H1 (cell line): ENCODE results near the gene DIPK1B. TPM values are rescaled to one million over a fixed set of nuclear protein-coding genes. Genes with fewer than 3 reads are reported as not detected.

Source experiments
- CTCF ChIA-PET: fragments of 300-600 bp; sonication (Branson Sonifier 250); formaldehyde crosslinking; loops from one replicate; lab custom pipeline; 2021; ENCODE audit not compliant: partially characterized antibody; lab: Charles Lee
- POLR2A ChIA-PET: fragments of 300-600 bp; sonication (Branson Sonifier 250); formaldehyde crosslinking; loops from one replicate; lab custom pipeline; 2021; ENCODE audit warnings: inconsistent platforms; ENCODE audit not compliant: partially characterized antibody; lab: Charles Lee
- DNase-seq, 2 experiments: peaks; one replicate each; pipeline versions ENCODE4 v3.0.0 to v3.0.0-alpha.2; 2010 to 2022; ENCODE audit warnings: low spot score in 2 of 2, low read depth in 1 of 2, mixed read lengths in 1 of 2
- FAIRE-seq: peaks from 2 replicates; lab custom pipeline; 2011; peaks lifted over from hg19 to GRCh38; lab: Jason Lieb, UNC
- H2AFZ ChIP-seq: 2 replicates; pipeline ENCODE4 v1.8.1; 2012; ENCODE audit warnings: low read length, inconsistent platforms
- H2AK5ac ChIP-seq: 2 replicates; pipeline ENCODE4 v1.6.1; 2013; ENCODE audit warnings: low read depth, low read length
- H2BK120ac ChIP-seq: replicated peaks from 2 replicates; pipeline ENCODE3; 2013; ENCODE audit warnings: low read depth, low read length, inconsistent platforms
- H2BK12ac ChIP-seq: 2 replicates; pipeline ENCODE4 v1.6.1; 2013; ENCODE audit warnings: low read depth, low read length
- H2BK15ac ChIP-seq: 2 replicates; pipeline ENCODE4 v1.6.1; 2013; ENCODE audit warnings: low read length
- H2BK20ac ChIP-seq: 2 replicates; pipeline ENCODE4 v1.6.1; 2013; ENCODE audit warnings: low read length
- H2BK5ac ChIP-seq: 2 replicates; pipeline ENCODE4 v1.6.1; 2013; ENCODE audit warnings: low read depth, low read length
- H3K14ac ChIP-seq: 2 replicates; pipeline ENCODE4 v1.6.1; 2013; ENCODE audit warnings: inconsistent platforms; ENCODE audit not compliant: insufficient read length
- H3K18ac ChIP-seq: 2 replicates; pipeline ENCODE4 v1.6.1; 2013; ENCODE audit warnings: low read length; ENCODE audit errors: extremely low read depth
- H3K23ac ChIP-seq: 2 replicates; pipeline ENCODE4 v1.6.1; 2013; ENCODE audit warnings: inconsistent platforms; ENCODE audit not compliant: insufficient read length
- H3K23me2 ChIP-seq: 2 replicates; pipeline ENCODE4 v1.6.1; 2013; ENCODE audit warnings: low read depth, low read length
- H3K27ac ChIP-seq: 2 replicates; pipeline ENCODE4 v1.6.1; 2011; ENCODE audit warnings: low read depth, low read length, inconsistent platforms
- H3K27me3 ChIP-seq, 4 experiments: replicated peaks in 1 of 4; 1 replicate in 1 of 4; 2 replicates in 3 of 4; pipeline versions ENCODE4 v1.6.1 to v1.8.1; 2011 to 2013; ENCODE audit warnings: low read length in 3 of 4, mild to moderate bottlenecking in 3 of 4, inconsistent platforms in 2 of 4, mixed read lengths in 2 of 4, moderate library complexity in 1 of 4; ENCODE audit not compliant: control insufficient read depth in 3 of 4, insufficient read depth in 3 of 4; ENCODE audit errors: extremely low read depth in 1 of 4
- H3K36me3 ChIP-seq, 4 experiments: 2 replicates each; pipeline versions ENCODE4 v1.6.1 to v1.8.1; 2011 to 2013; ENCODE audit warnings: mild to moderate bottlenecking in 4 of 4, low read length in 3 of 4, moderate library complexity in 2 of 4, control low read depth in 1 of 4, inconsistent platforms in 1 of 4; ENCODE audit not compliant: insufficient read depth in 4 of 4, control insufficient read depth in 2 of 4
- H3K4ac ChIP-seq: replicated peaks from 2 replicates; pipeline ENCODE3; 2013; ENCODE audit warnings: low read length, low read depth, mixed read lengths, inconsistent platforms; ENCODE audit not compliant: insufficient read length
- H3K4me1 ChIP-seq, 4 experiments: replicated peaks in 1 of 4; 1 replicate in 1 of 4; 2 replicates in 3 of 4; pipeline versions ENCODE4 v1.6.1 to v1.8.1; 2011 to 2013; ENCODE audit warnings: low read length in 3 of 4, inconsistent platforms in 2 of 4, mixed read lengths in 1 of 4; ENCODE audit not compliant: insufficient read depth in 4 of 4, control insufficient read depth in 3 of 4
- H3K4me2 ChIP-seq, 2 experiments: 2 replicates each; pipeline versions ENCODE4 v1.6.1 to v1.8.1; 2011 to 2013; ENCODE audit warnings: low read depth in 2 of 2, low read length in 2 of 2, control low read depth in 1 of 2, inconsistent platforms in 1 of 2, mild to moderate bottlenecking in 1 of 2; ENCODE audit not compliant: insufficient read depth in 1 of 2
- H3K4me3 ChIP-seq, 4 experiments: fragments of 200-600, 300-600 bp in 1 of 4; sonication (generic), shearing (Covaris generic), sonication (Bioruptor Twin) in 1 of 4; 2 replicates each; pipeline versions ENCODE4 v1.5.1 to v1.8.1; 2011 to 2016; ENCODE audit warnings: low read length in 4 of 4, low read depth in 3 of 4, control low read depth in 2 of 4, inconsistent platforms in 2 of 4, mild to moderate bottlenecking in 2 of 4, mixed read lengths in 1 of 4, moderate library complexity in 1 of 4; ENCODE audit not compliant: insufficient read depth in 2 of 4; ENCODE audit errors: extremely low read depth in 1 of 4
- H3K56ac ChIP-seq: replicated peaks from 2 replicates; pipeline ENCODE3; 2013; ENCODE audit warnings: low read depth, mild to moderate bottlenecking, mixed read lengths, low read length, inconsistent platforms; ENCODE audit not compliant: insufficient read length
- H3K79me1 ChIP-seq: 2 replicates; pipeline ENCODE4 v1.6.1; 2013; ENCODE audit warnings: low read depth, low read length, control low read depth
- H3K79me2 ChIP-seq, 2 experiments: 2 replicates each; pipeline versions ENCODE4 v1.6.1 to v1.8.1; 2012 to 2013; ENCODE audit warnings: low read length in 2 of 2, mild to moderate bottlenecking in 2 of 2, inconsistent platforms in 1 of 2; ENCODE audit not compliant: insufficient read depth in 2 of 2, control insufficient read depth in 1 of 2
- H3K9ac ChIP-seq, 4 experiments: replicated peaks in 1 of 4; 1 replicate in 1 of 4; 2 replicates in 3 of 4; pipeline versions ENCODE4 v1.6.1 to v1.8.1; 2011 to 2013; ENCODE audit warnings: low read depth in 3 of 4, low read length in 3 of 4, control low read depth in 2 of 4, mild to moderate bottlenecking in 2 of 4, moderate library complexity in 2 of 4, inconsistent platforms in 1 of 4; ENCODE audit errors: extremely low read depth in 1 of 4
- H3K9me3 ChIP-seq, 2 experiments: 2 replicates each; pipeline versions ENCODE4 v1.6.1 to v1.8.1; 2012 to 2013; ENCODE audit warnings: mild to moderate bottlenecking in 2 of 2, moderate library complexity in 2 of 2, control low read depth in 1 of 2, inconsistent platforms in 1 of 2, low read depth in 1 of 2, low read length in 1 of 2, mixed read lengths in 1 of 2; ENCODE audit not compliant: insufficient read depth in 2 of 2
- H4K20me1 ChIP-seq, 2 experiments: replicated peaks in 1 of 2; 2 replicates each; pipeline versions ENCODE3 to v1.8.1; 2011 to 2013; ENCODE audit warnings: inconsistent platforms in 2 of 2, low read length in 2 of 2, mild to moderate bottlenecking in 1 of 2; ENCODE audit not compliant: insufficient read depth in 2 of 2, control insufficient read depth in 1 of 2
- H4K5ac ChIP-seq: 2 replicates; pipeline ENCODE4 v1.6.1; 2013; ENCODE audit warnings: low read length, low read depth, mixed read lengths, inconsistent platforms; ENCODE audit not compliant: insufficient read length
- H4K8ac ChIP-seq: 2 replicates; pipeline ENCODE4 v1.8.0; 2013; ENCODE audit warnings: mild to moderate bottlenecking, moderate library complexity, low read length, inconsistent platforms; ENCODE audit not compliant: insufficient read depth; ENCODE audit errors: extremely low read depth
- H4K91ac ChIP-seq: replicated peaks from 2 replicates; pipeline ENCODE3; 2013; ENCODE audit warnings: low read length, mixed read lengths, inconsistent platforms; ENCODE audit not compliant: insufficient read length
- CBX8 ChIP-seq: fragments of 300-800, 300-1000 bp; sonication (generic); IDR thresholded peaks from 2 replicates; pipeline ENCODE4 v1.7.1; 2016; ENCODE audit warnings: low read depth, low read length, borderline replicate concordance
- CREB1 ChIP-seq: IDR thresholded peaks from 2 replicates; pipeline ENCODE4 v1.6.1; 2012; ENCODE audit warnings: inconsistent platforms
- CTBP2 ChIP-seq: IDR thresholded peaks from 2 replicates; pipeline ENCODE4 v1.7.0; 2011; ENCODE audit warnings: borderline replicate concordance, mild to moderate bottlenecking, moderate library complexity, mixed read lengths, low read length; ENCODE audit not compliant: insufficient read depth, insufficient read length
- EZH2 ChIP-seq: fragments of 200-600 bp; sonication (generic); IDR thresholded peaks from 2 replicates; pipeline ENCODE4 v1.7.1; 2012; ENCODE audit warnings: low read depth, mild to moderate bottlenecking, moderate library complexity, low read length, inconsistent platforms; ENCODE audit not compliant: severe bottlenecking
- GTF2F1 ChIP-seq: IDR thresholded peaks from 2 replicates; pipeline ENCODE4 v1.6.1; 2012; ENCODE audit warnings: low read depth, low read length, improper control_type of control experiment, borderline replicate concordance
- KDM4A ChIP-seq: IDR thresholded peaks from one replicate; pipeline ENCODE4 v1.7.1; 2012; ENCODE audit warnings: low read depth, mild to moderate bottlenecking, moderate library complexity, low read length, inconsistent platforms; ENCODE audit not compliant: severe bottlenecking
- SIRT6 ChIP-seq: IDR thresholded peaks from one replicate; pipeline ENCODE4 v1.7.1; 2012; ENCODE audit warnings: low read length, inconsistent platforms
- SP1 ChIP-seq: IDR thresholded peaks from 2 replicates; pipeline ENCODE4 v1.6.1; 2011; ENCODE audit warnings: low read depth, low read length
- SP4 ChIP-seq: IDR thresholded peaks from 2 replicates; pipeline ENCODE4 v1.6.1; 2012; ENCODE audit warnings: low read length, inconsistent platforms
- WGBS, 2 experiments: shearing (Covaris generic) in 1 of 2; methylation state at CpG; one replicate each; pipeline versions ENCODE4 v1.1.6 to v1.1.7; 2013 to 2015; ENCODE audit warnings: low lambda C conversion rate in 2 of 2, mixed read lengths in 2 of 2, inconsistent platforms in 1 of 2, low coverage in 1 of 2, missing lambda C conversion rate in 1 of 2; ENCODE audit not compliant: insufficient replicate concordance in 2 of 2, insufficient coverage in 1 of 2, insufficient read length in 1 of 2; ENCODE audit errors: extremely low coverage in 1 of 2, missing lambda C conversion rate in 1 of 2; 5-methylcytosine and 5-hydroxymethylcytosine counted together
- polyA plus RNA-seq, 7 experiments: library from polyadenylated mRNA; depleted of rRNA in 3 of 7; stranded (reverse) in 5 of 7; unstranded in 2 of 7; fragments of >200 nt in 5 of 7; fragments of 200-250 nt in 2 of 7; gene quantifications; 1 replicate in 5 of 7; 2 replicates in 1 of 7; 4 replicates in 1 of 7; pipeline versions ENCODE4 v1.2.1 to v1.2.3, GENCODE V29; 2011 to 2013; ENCODE audit warnings: missing spikeins in 2 of 7, mixed read lengths in 2 of 7
- total RNA-seq: library from RNA; stranded (reverse); fragmentation: NEBNext Ultra II Directional; extraction: Animal tissue kit (Norgen Biotek cat#: 25700); gene quantifications from 2 replicates; pipeline ENCODE4 v1.2.1, GENCODE V29; 2021

Gene DIPK1B
- total and polyA plus RNA-seq, 2 of the 8 experiments (the other 6 are each of a cell fraction or from before 2014, with no cell fraction given), result 32.3 to 64.8 TPM

GRCh38 chr9:136695955-136696354, 16.4 kb upstream of the DIPK1B start:
- Histone ChIP-seq H3K4ac (no peak overlapping the region), H3K4me3 (no peak overlapping the region), H2BK15ac (no peak overlapping the region), H4K8ac (0 out of 2 replicates have a peak overlapping the region, but pooled peaks have one; percentile 11), H3K36me3 (no peaks in the 10 kb centered on the region), H3K4me2 (no peak overlapping the region), H4K5ac (no peak overlapping the region), H2BK20ac (no peak overlapping the region), H3K18ac (no peak overlapping the region), H2BK12ac (peak overlapping the region; percentile 19; the same call in 1 of the 2 replicates), H2BK5ac (peak overlapping the region; percentile 16; the same call in 1 of the 2 replicates), H2AFZ (no peak overlapping the region), H2AK5ac (peak overlapping the region; percentile 48), H3K79me2 (no peaks in the 10 kb centered on the region), H3K14ac (no peak overlapping the region), H3K4me1 (peaks cover 0 to 16% (median 12%) of the 10 kb centered on the region in 4 experiments; a peak in 5 of 7 replicates), H4K91ac (no peak overlapping the region), H2BK120ac (no peak overlapping the region), H4K20me1 (no peaks in the 10 kb centered on the region), H3K23ac (no peak overlapping the region), H3K79me1 (no peaks in the 10 kb centered on the region), H3K9ac (no peak overlapping the region), H3K27me3 (no peaks in the 10 kb centered on the region), H3K9me3 (no peaks in the 10 kb centered on the region), H3K27ac (0 out of 2 replicates have a peak overlapping the region, but pooled peaks have one; percentile 15), H3K23me2 (no peaks in the 10 kb centered on the region), H3K56ac (no peak overlapping the region)
- CTCF ChIA-PET, result interaction anchor here (0.6 to 3.6 kb wide), 6 partner anchors 13 to 211 kb away, joined by 3 to 21 read pairs (median 6); partner anchors contain the start of gene DIPK1B
- WGBS, 2 experiments, result 89% methylated on average over 23 of the region's 23 CpGs; no CpG with 5 or more reads in 1 of the 2 experiments
- FAIRE-seq (no peak), DNase-seq (peak in 1 of 2 experiments; percentile 47)
- POLR2A ChIA-PET, result interaction anchor here (0.6 to 0.9 kb wide), 2 partner anchors 25 to 191 kb away, joined by 3 read pairs; no protein-coding TSS in a partner anchor
- TF ChIP-seq CBX8, result no peak
- TF ChIP-seq CTBP2, result no peak
- TF ChIP-seq CREB1, result no peak
- TF ChIP-seq SIRT6, result no peak
- no peak for TF ChIP-seq SP1
- no peak for TF ChIP-seq GTF2F1
- no peak for TF ChIP-seq EZH2
- TF ChIP-seq SP4, result no peak
- TF ChIP-seq KDM4A, result no peak
